Neural crest cell (in vitro differentiated cells): Measurements from ENCODE around the gene P3R3URF. TPM values are rescaled to one million over a fixed set of nuclear protein-coding genes. Genes with fewer than 3 reads are reported as not detected.
A peak's percentile ranks its signal among the peaks of the same experiment; 100 is the strongest.

Experiments used
- DNase-seq: peaks from one replicate; pipeline ENCODE4 v3.0.0; 2021; ENCODE audit warnings: low read depth, mixed read lengths, low spot score
- H3K27ac Mint-ChIP-seq: one replicate; pipeline ENCODE4 v1.8.0; 2021; ENCODE audit warnings: mild to moderate bottlenecking, mixed read lengths; ENCODE audit not compliant: unreplicated experiment
- H3K27me3 Mint-ChIP-seq: 2 replicates; pipeline ENCODE4 v1.8.0; 2021; ENCODE audit warnings: low read depth, mild to moderate bottlenecking, mixed read lengths
- H3K36me3 Mint-ChIP-seq: 2 replicates; pipeline ENCODE4 v1.8.0; 2021; ENCODE audit warnings: low read depth, mild to moderate bottlenecking, mixed read lengths
- H3K4me1 Mint-ChIP-seq: 2 replicates; pipeline ENCODE4 v1.8.0; 2021; ENCODE audit warnings: mixed read lengths
- H3K4me3 Mint-ChIP-seq: one replicate; pipeline ENCODE4 v1.8.0; 2021; ENCODE audit warnings: mild to moderate bottlenecking, mixed read lengths
- H3K9me3 Mint-ChIP-seq: 2 replicates; pipeline ENCODE4 v1.8.0; 2021; ENCODE audit warnings: mixed read lengths
- total RNA-seq: library from RNA; stranded (reverse); gene quantifications from 2 replicates; pipeline ENCODE4 v1.2.1, GENCODE V29; 2021
- TF ChIP-seq, protein P1 (sequence below): fragments of 200-600 bp; sonication (generic); conservative IDR thresholded peaks from 2 replicates; pipeline ENCODE4 v1.5.0; 2021; ENCODE audit warnings: antibody characterized with exemption, mild to moderate bottlenecking

P3R3URF gene
- total RNA-seq, 1 donor from 2014 or later = not detected

DNA sequence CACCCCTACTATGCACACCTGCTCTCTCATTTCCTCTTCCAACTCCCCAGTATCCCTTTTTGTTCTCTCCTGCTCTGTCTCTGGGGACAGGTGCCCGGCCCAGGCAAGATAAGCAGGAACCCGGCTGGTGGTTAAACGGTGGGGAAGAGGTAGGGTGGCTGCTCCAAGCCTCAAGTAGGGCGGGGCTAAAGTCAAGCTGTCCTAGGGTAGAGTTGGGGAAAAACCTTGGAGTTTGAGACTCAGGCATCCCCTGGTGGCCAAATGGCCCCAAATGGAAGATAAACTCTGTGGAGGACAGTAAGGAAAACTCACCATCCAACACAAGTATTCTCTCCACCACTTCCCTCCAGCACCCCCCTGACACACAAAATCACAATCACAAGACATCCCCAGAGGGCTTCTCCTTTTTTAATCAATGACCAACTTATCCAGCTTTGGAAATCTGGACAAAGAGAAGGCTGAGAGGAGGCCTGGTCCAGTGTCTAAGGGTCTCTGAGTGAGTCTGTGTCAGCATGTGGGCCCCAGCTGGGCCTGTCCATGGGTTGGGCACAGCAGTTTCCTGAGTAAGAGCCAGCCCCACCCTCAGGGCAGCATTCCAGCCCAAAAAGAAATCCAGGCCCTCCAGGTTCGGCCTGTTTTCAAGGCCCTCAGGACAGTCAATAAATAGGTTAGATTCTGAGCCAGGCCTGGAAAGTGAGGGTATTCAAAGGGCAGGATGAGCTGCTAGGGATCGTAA is 12.2 kb upstream of the P3R3URF start:
- Mint-ChIP-seq H3K27ac (peak overlapping the region; percentile 57), H3K36me3 (peaks cover 5% of the 10 kb centered on the region), H3K4me1 (no peaks in the 10 kb centered on the region), H3K27me3 (no peaks in the 10 kb centered on the region), H3K4me3 (no peak overlapping the region), H3K9me3 (no peaks in the 10 kb centered on the region)
- TF ChIP-seq, protein P1, sequence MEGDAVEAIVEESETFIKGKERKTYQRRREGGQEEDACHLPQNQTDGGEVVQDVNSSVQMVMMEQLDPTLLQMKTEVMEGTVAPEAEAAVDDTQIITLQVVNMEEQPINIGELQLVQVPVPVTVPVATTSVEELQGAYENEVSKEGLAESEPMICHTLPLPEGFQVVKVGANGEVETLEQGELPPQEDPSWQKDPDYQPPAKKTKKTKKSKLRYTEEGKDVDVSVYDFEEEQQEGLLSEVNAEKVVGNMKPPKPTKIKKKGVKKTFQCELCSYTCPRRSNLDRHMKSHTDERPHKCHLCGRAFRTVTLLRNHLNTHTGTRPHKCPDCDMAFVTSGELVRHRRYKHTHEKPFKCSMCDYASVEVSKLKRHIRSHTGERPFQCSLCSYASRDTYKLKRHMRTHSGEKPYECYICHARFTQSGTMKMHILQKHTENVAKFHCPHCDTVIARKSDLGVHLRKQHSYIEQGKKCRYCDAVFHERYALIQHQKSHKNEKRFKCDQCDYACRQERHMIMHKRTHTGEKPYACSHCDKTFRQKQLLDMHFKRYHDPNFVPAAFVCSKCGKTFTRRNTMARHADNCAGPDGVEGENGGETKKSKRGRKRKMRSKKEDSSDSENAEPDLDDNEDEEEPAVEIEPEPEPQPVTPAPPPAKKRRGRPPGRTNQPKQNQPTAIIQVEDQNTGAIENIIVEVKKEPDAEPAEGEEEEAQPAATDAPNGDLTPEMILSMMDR = peak; percentile 17
- no peak for DNase-seq

DNA sequence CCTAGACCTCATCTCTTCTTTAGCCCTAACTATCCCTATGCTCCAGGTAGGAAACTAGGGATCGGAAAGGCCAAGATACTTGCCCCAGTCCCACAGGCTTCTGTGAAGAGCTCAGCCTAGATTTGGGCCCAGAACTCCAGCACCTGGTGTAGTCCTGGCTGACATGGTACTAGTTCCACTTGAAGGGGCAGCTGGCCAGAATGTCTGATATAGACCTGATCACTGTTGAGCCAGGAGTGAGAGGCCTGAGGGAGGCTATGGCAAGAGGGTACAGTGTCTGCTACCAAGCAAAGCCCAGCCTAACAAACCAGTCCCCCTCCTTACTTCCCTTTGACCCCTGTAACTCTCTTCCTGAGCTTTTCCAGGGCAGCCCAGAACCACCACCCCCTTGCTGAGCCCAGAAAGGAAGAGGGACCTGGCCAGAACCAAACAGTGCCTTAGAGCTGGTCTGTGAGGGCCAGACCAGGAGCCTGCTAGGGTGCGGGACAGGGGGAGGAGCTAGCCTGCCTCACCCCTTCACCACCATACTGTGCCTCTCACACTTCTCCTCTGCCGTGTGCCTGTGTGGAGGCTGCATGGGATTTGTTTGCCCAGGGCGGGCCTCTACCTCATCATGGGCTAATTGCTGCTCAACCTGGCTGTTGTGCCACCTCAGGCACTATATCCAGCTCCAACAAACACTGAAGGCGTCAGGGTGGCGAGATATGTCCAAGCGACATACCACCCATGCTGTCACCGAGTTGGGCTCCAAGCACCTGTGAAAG is 11.0 kb upstream of the P3R3URF start:
- Mint-ChIP-seq H3K4me1 (no peaks in the 10 kb centered on the region), H3K27ac (no peak overlapping the region), H3K4me3 (no peak overlapping the region), H3K36me3 (peaks cover 5% of the 10 kb centered on the region), H3K9me3 (no peaks in the 10 kb centered on the region), H3K27me3 (no peaks in the 10 kb centered on the region)
- DNase-seq = no peak
- TF ChIP-seq, protein P1 = no peak

DNA sequence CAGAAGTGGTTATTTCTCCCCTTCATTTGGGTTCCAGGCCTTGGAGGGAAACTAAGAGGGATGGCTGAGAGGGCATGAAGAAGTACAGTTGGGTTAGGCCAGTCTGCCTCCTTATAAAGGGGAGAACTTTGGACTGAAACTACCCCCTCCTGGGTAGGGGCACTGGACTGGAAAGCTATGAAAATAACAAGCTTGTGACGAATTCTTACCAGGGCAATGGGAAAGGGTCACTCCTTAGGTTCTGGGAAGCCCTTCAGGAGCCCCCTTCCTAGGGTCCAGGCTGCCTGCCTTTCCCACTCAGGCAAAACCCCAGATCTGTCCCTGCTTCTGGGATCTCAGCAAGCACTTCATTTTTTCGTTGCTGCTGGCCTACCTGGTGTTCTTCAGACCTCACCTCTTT is 9.8 kb upstream of the P3R3URF start:
- Mint-ChIP-seq H3K27ac (no peak overlapping the region), H3K4me1 (peaks cover 4% of the 10 kb centered on the region), H3K36me3 (peaks cover 3% of the 10 kb centered on the region), H3K9me3 (no peaks in the 10 kb centered on the region), H3K4me3 (no peak overlapping the region), H3K27me3 (no peaks in the 10 kb centered on the region)
- no peak for DNase-seq
- TF ChIP-seq, protein P1 = no peak

DNA sequence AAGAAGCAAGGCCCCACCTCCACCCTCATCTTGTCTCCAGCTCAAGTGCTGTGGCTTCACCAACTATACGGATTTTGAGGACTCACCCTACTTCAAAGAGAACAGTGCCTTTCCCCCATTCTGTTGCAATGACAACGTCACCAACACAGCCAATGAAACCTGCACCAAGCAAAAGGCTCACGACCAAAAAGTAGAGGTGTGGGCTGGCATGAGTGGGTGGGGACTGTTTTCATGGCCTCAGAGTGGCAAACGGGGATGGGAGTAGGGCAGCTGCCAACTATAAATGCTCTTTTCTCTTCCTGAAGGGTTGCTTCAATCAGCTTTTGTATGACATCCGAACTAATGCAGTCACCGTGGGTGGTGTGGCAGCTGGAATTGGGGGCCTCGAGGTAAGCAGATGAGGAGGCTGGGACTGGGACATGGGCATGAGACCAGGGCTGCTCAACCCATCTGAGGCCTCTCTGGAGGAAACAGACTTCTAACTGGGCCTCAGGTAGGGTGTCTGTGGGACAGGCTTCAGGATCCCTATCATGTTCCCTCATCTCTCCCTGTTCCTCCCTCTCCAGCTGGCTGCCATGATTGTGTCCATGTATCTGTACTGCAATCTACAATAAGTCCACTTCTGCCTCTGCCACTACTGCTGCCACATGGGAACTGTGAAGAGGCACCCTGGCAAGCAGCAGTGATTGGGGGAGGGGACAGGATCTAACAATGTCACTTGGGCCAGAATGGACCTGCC is 8.8 kb upstream of the P3R3URF start:
- H3K9me3 Mint-ChIP-seq = no peaks in the 10 kb centered on the region
- no peak for DNase-seq
- TF ChIP-seq, protein P1 = no peak
- no peak overlapping the region for H3K27ac Mint-ChIP-seq
- H3K4me3 Mint-ChIP-seq = no peak overlapping the region
- H3K4me1 Mint-ChIP-seq = peaks cover 4% of the 10 kb centered on the region
- peaks cover 3% of the 10 kb centered on the region for H3K36me3 Mint-ChIP-seq
- H3K27me3 Mint-ChIP-seq = no peaks in the 10 kb centered on the region

DNA sequence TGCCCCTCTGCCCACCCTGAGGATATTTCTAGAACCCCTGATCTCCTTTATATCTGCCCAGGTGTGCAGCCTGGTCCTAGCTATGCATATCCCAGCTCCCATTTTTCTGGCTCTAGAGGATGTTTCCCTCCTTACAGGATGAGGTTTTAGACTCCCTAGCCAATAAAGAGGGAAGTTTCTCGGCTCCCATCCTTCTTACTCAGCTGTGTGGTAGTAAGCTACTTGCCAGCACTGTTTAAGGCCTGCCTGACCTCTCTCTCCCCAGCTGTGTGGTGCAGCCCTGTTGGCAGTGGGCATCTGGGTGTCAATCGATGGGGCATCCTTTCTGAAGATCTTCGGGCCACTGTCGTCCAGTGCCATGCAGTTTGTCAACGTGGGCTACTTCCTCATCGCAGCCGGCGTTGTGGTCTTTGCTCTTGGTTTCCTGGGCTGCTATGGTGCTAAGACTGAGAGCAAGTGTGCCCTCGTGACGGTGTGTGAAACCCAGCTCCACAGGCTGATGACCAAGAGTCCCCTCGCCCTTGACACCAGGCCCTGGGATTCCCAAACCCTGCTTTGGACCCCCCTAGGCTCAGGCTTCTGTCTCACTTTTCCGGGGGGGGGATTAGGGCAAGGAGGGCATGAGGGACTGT is 7.8 kb upstream of the P3R3URF start:
- peaks cover 3% of the 10 kb centered on the region for H3K36me3 Mint-ChIP-seq
- no peak for DNase-seq
- TF ChIP-seq, protein P1 = no peak
- H3K4me3 Mint-ChIP-seq = no peak overlapping the region
- H3K9me3 Mint-ChIP-seq = no peaks in the 10 kb centered on the region
- H3K27ac Mint-ChIP-seq = peak overlapping the region; percentile 48
- H3K27me3 Mint-ChIP-seq = no peaks in the 10 kb centered on the region
- H3K4me1 Mint-ChIP-seq = peaks cover 4% of the 10 kb centered on the region
